GM21529 (cell line): ENCODE measurements around the gene SLC7A5.
"Not testable (repeated sequence)": the region's sequence is repeated elsewhere in the genome, so short reads cannot be mapped to it uniquely, and the experiment has no call there.

Source experiments
- ATAC-seq: cut with Tn5 transposase; IDR thresholded peaks from one replicate; pipeline ENCODE4 v1.9.1; 2021; ENCODE audit not compliant: unreplicated experiment

SLC7A5 gene

GRCh38 chr16:87862597-87863326 is 6.5 kb downstream of the SLC7A5 start:
- not testable (repeated sequence) for ATAC-seq

GRCh38 chr16:87861300-87862099 is 7.8 kb downstream of the SLC7A5 start:
- ATAC-seq = not testable (repeated sequence)

GRCh38 chr16:87860553-87861299 is 8.6 kb downstream of the SLC7A5 start:
- ATAC-seq = no peak

- ATAC-seq = not testable (repeated sequence)
Measured at GRCh38 chr16:87858151-87858993, 10.9 kb downstream of the SLC7A5 start.

GRCh38 chr16:87856791-87857228 is 12.5 kb downstream of the SLC7A5 start:
- no peak for ATAC-seq

- no peak for ATAC-seq
Measured at GRCh38 chr16:87855852-87856715, 13.2 kb downstream of the SLC7A5 start.

GRCh38 chr16:87854907-87855683 is 14.2 kb downstream of the SLC7A5 start:
- ATAC-seq = no peak

GRCh38 chr16:87854053-87854906 is 15.0 kb downstream of the SLC7A5 start:
- ATAC-seq = no peak

- ATAC-seq = peak; percentile 58
Measured at GRCh38 chr16:87853411-87854052, 15.8 kb downstream of the SLC7A5 start.

GRCh38 chr16:87851601-87852000 is 17.7 kb downstream of the SLC7A5 start:
- no peak for ATAC-seq

- no peak for ATAC-seq
Measured at GRCh38 chr16:87851141-87851587, 18.1 kb downstream of the SLC7A5 start.

GRCh38 chr16:87850009-87851006 is 19.0 kb downstream of the SLC7A5 start:
- ATAC-seq = no peak

GRCh38 chr16:87849419-87850008 is 19.8 kb downstream of the SLC7A5 start:
- no peak for ATAC-seq

GRCh38 chr16:87848676-87849345 is 20.5 kb downstream of the SLC7A5 start:
- ATAC-seq = no peak
